B cell (primary cell): ENCODE data around the gene EFCAB10. TPM values are rescaled to one million over a fixed set of nuclear protein-coding genes. Genes with fewer than 3 reads are reported as not detected.
"Not testable (repeated sequence)": the region's sequence is repeated elsewhere in the genome, so short reads cannot be mapped to it uniquely, and the experiment has no call there.

ENCODE experiments used
- ATAC-seq: fragments of 200-7000 bp; cut with Tn5 transposase; one replicate; pipeline ENCODE4 v1.10.0; 2021; ENCODE audit warnings: low read depth, mild to moderate bottlenecking, moderate number of reproducible peaks, moderate library complexity
- CTCF ChIA-PET: fragments of 350-600 bp; sonication (Branson Sonifier 250); formaldehyde crosslinking; loops from one replicate; lab custom pipeline; 2021; ENCODE audit warnings: antibody characterized with exemption, inconsistent platforms; lab: Charles Lee
- POLR2A ChIA-PET: fragments of 350-600 bp; sonication (Branson Sonifier 250); formaldehyde crosslinking; loops from one replicate; lab custom pipeline; 2021; ENCODE audit warnings: antibody characterized with exemption; lab: Charles Lee
- DNase-seq: peaks from one replicate; pipeline ENCODE4 v3.0.0; 2013
- H2AFZ ChIP-seq: 2 replicates; pipeline ENCODE4 v1.6.1; 2012; ENCODE audit warnings: mild to moderate bottlenecking, low read depth, low read length; ENCODE audit not compliant: insufficient read depth, poor library complexity, severe bottlenecking
- H3K27ac ChIP-seq, 2 donors: 1 replicate in 1 of 2; 2 replicates in 1 of 2; pipeline ENCODE4 v1.5.1; 2012 to 2013; ENCODE audit warnings: low read length in 2 of 2, mild to moderate bottlenecking in 2 of 2, moderate library complexity in 1 of 2
- H3K27me3 ChIP-seq, 4 experiments: fragments of 200-600 bp in 1 of 4; sonication (generic) in 1 of 4; replicated peaks in 1 of 4; 1 replicate in 2 of 4; 2 replicates in 2 of 4; pipeline versions ENCODE4 v1.6.1 to v1.7.0; 2013 to 2016; ENCODE audit warnings: low read length in 3 of 4, mild to moderate bottlenecking in 2 of 4, mixed read lengths in 1 of 4, moderate library complexity in 1 of 4; ENCODE audit not compliant: insufficient read depth in 4 of 4, control insufficient read depth in 3 of 4; ENCODE audit errors: control extremely low read depth in 1 of 4
- H3K36me3 ChIP-seq, 2 experiments: replicated peaks in 1 of 2; 1 replicate in 1 of 2; 2 replicates in 1 of 2; pipeline versions ENCODE4 v1.6.1 to v1.7.1; 2013; ENCODE audit warnings: low read length in 1 of 2; ENCODE audit not compliant: insufficient read depth in 2 of 2, control insufficient read depth in 1 of 2; ENCODE audit errors: control extremely low read depth in 1 of 2, extremely low read depth in 1 of 2
- H3K4me1 ChIP-seq, 2 donors: fragments of 200-600 bp in 1 of 2; sonication (generic) in 1 of 2; 1 replicate in 1 of 2; 2 replicates in 1 of 2; pipeline versions ENCODE4 v1.5.1 to v1.6.1; 2013 to 2017; ENCODE audit warnings: low read length in 2 of 2; ENCODE audit not compliant: control insufficient read depth in 2 of 2, insufficient read depth in 2 of 2
- H3K4me2 ChIP-seq: replicated peaks from 2 replicates; pipeline ENCODE3; 2012; ENCODE audit warnings: mild to moderate bottlenecking, low read depth, low read length; ENCODE audit not compliant: poor library complexity, severe bottlenecking
- H3K4me3 ChIP-seq, 5 experiments: fragments of 200-600 bp in 1 of 5; sonication (generic) in 1 of 5; 1 replicate in 3 of 5; 2 replicates in 2 of 5; pipeline versions ENCODE4 v1.5.1 to v1.7.0; 2011 to 2016; ENCODE audit warnings: low read length in 4 of 5, mild to moderate bottlenecking in 4 of 5, low read depth in 2 of 5, control low read depth in 1 of 5, moderate library complexity in 1 of 5; ENCODE audit not compliant: insufficient read depth in 1 of 5; ENCODE audit errors: control extremely low read depth in 1 of 5, extremely low read depth in 1 of 5
- H3K79me2 ChIP-seq: fragments of 200-600 bp; sonication (generic); one replicate; pipeline ENCODE4 v1.6.0; 2016; ENCODE audit warnings: low read length; ENCODE audit not compliant: control insufficient read depth, insufficient read depth
- H3K9ac ChIP-seq: fragments of 200-600 bp; sonication (generic); 2 replicates; pipeline ENCODE4 v1.6.1; 2017; ENCODE audit warnings: mild to moderate bottlenecking, low read length, moderate library complexity
- H3K9me3 ChIP-seq, 3 donors: one replicate each; pipeline versions ENCODE4 v1.6.1 to v1.7.1; 2013; ENCODE audit warnings: low read length in 2 of 3; ENCODE audit not compliant: control insufficient read depth in 2 of 3, insufficient read depth in 1 of 3; ENCODE audit errors: control extremely low read depth in 1 of 3
- H4K20me1 ChIP-seq: 2 replicates; pipeline ENCODE4 v1.6.0; 2012; ENCODE audit warnings: mild to moderate bottlenecking, low read length; ENCODE audit not compliant: insufficient read depth, control insufficient read depth, poor library complexity, severe bottlenecking
- H3K27ac Mint-ChIP-seq: one replicate; pipeline ENCODE4 v1.8.0; 2021; ENCODE audit warnings: mixed read lengths
- H3K27me3 Mint-ChIP-seq: one replicate; pipeline ENCODE4 v1.8.0; 2021; ENCODE audit warnings: mixed read lengths
- H3K4me1 Mint-ChIP-seq: one replicate; pipeline ENCODE4 v1.8.0; 2021; ENCODE audit warnings: mixed read lengths
- H3K4me3 Mint-ChIP-seq: one replicate; pipeline ENCODE4 v1.8.0; 2021; ENCODE audit warnings: mixed read lengths
- H3K9me3 Mint-ChIP-seq: one replicate; pipeline ENCODE4 v1.8.0; 2022; ENCODE audit warnings: mixed read lengths; ENCODE audit not compliant: insufficient read depth
- CTCF ChIP-seq: fragments of 200-600 bp; IDR thresholded peaks from one replicate; pipeline ENCODE4 v1.8.0; 2022; ENCODE audit warnings: antibody characterized with exemption, mild to moderate bottlenecking
- EZH2 ChIP-seq: IDR thresholded peaks from 2 replicates; pipeline ENCODE4 v1.6.1; 2012; ENCODE audit warnings: borderline replicate concordance, low read depth, mild to moderate bottlenecking, moderate library complexity, low read length; ENCODE audit not compliant: insufficient read depth, poor library complexity, severe bottlenecking
- WGBS: methylation state at CpG from one replicate; pipeline ENCODE4 v1.1.5; 2013; ENCODE audit warnings: missing lambda C conversion rate; ENCODE audit not compliant: insufficient coverage; 5-methylcytosine and 5-hydroxymethylcytosine counted together
- intact Hi-C: fragments of 100-400 bp; cut with micrococcal nuclease; formaldehyde crosslinking; loops from one replicate; pipeline ENCODE4 v1.10.0; 2022
- polyA plus RNA-seq: library from polyadenylated mRNA; depleted of rRNA; stranded (reverse); fragments of >200 nt; gene quantifications from 2 replicates; pipeline ENCODE4 v1.2.3, GENCODE V29; 2012
- total RNA-seq, 2 donors: library from RNA; stranded (reverse); fragments of 120-200 nt in 1 of 2; gene quantifications; 1 replicate in 1 of 2; 2 replicates in 1 of 2; pipeline versions ENCODE4 v1.2.3 to v1.2.4, GENCODE V29; 2013 to 2022

The EFCAB10 gene
- total and polyA plus RNA-seq, 2 donors (not counting 1 experiment from before 2014, with no cell fraction given): not detected

- WGBS: 100% methylated on average over 3 of the region's 6 CpGs
- H3K27me3 ChIP-seq: no peaks in the 10 kb centered on the region
- DNase-seq (no peak), ATAC-seq (no peak)
- CTCF ChIA-PET: interaction anchor here (1.3 kb wide), 1 partner anchor 12 kb away, joined by 7 read pairs; the partner anchor contains the start of gene RINT1
- TF ChIP-seq EZH2 (no peak), CTCF (no peak)
- no peak overlapping the region for H2AFZ ChIP-seq
- no peaks in the 10 kb centered on the region for H4K20me1 ChIP-seq
- H3K9ac ChIP-seq: no peak overlapping the region
- peaks cover 21% of the 10 kb centered on the region for H3K79me2 ChIP-seq
- no peak overlapping the region for H3K27ac Mint-ChIP-seq
- H3K9me3 Mint-ChIP-seq: no peaks in the 10 kb centered on the region
- no peaks in the 10 kb centered on the region for H3K27me3 Mint-ChIP-seq
- peaks cover 9 to 15% of the 10 kb centered on the region in 2 donors for H3K4me1 ChIP-seq
- intact Hi-C loops: no loop called here
- H3K4me3 Mint-ChIP-seq: peak overlapping the region; percentile 40
- H3K9me3 ChIP-seq: peaks cover 0 to 3% (median 0%) of the 10 kb centered on the region in 3 donors
- H3K4me2 ChIP-seq: no peak overlapping the region
- no peak overlapping the region for H3K27ac ChIP-seq
- no peak overlapping the region for H3K4me3 ChIP-seq
- peaks cover 16% of the 10 kb centered on the region for H3K4me1 Mint-ChIP-seq
- no peaks in the 10 kb centered on the region for H3K36me3 ChIP-seq
- POLR2A ChIA-PET: no interaction called here
These were observed 61.9 kb downstream of the EFCAB10 start for GRCh38 chr7:105519353-105519752.

GRCh38 chr7:105515610-105516009, 65.7 kb downstream of the EFCAB10 start:
- H3K4me3 ChIP-seq, POLR2A ChIA-PET, H3K4me1 Mint-ChIP-seq, H3K4me3 Mint-ChIP-seq, H3K9ac ChIP-seq, ATAC-seq, H3K27ac Mint-ChIP-seq, H3K9me3 ChIP-seq, H3K27me3 Mint-ChIP-seq, H2AFZ ChIP-seq, H3K36me3 ChIP-seq, H4K20me1 ChIP-seq, H3K9me3 Mint-ChIP-seq, H3K4me1 ChIP-seq, CTCF ChIA-PET, H3K27me3 ChIP-seq, H3K27ac ChIP-seq, intact Hi-C loops, H3K4me2 ChIP-seq, DNase-seq: not testable (repeated sequence)
- WGBS: 99% methylated on average over 4 of the region's 7 CpGs
- H3K79me2 ChIP-seq: peaks cover 25% of the 10 kb centered on the region

Other genes starting within 250 kb of the EFCAB10 start
- 108 and 116 TPM in 2 replicates for gene SRPK2, start 192.6 kb downstream of the EFCAB10 start, total RNA-seq
- 15.2 and 19.2 TPM in 2 replicates for gene SRPK2, start 192.6 kb downstream of the EFCAB10 start, polyA plus RNA-seq
- 7.1 and 7.7 TPM in 2 replicates for gene PUS7, start 59.2 kb downstream of the EFCAB10 start, total RNA-seq
- gene PUS7, start 59.2 kb downstream of the EFCAB10 start, polyA plus RNA-seq: 2.0 and 2.1 TPM in 2 replicates
- gene RINT1, start 49.3 kb downstream of the EFCAB10 start, total RNA-seq: 27.2 and 28.0 TPM in 2 replicates
- 12.4 and 19.6 TPM in 2 replicates for gene RINT1, start 49.3 kb downstream of the EFCAB10 start, polyA plus RNA-seq